ENCODE data around the gene PSTPIP2. TPM values are rescaled to one million over a fixed set of nuclear protein-coding genes. Genes with fewer than 3 reads are reported as not detected.

The PSTPIP2 gene
- total and polyA plus RNA-seq, 2 experiments from 2014 or later: 1.4 to 2.6 TPM

- TF ChIP-seq REST (IDR thresholded peaks at IDR 0.05; ENCODE audit: unreplicated experiment) (no peak), ZNF462 (CRISPR knock-in tag; IDR thresholded peaks at IDR 0.05) (no peak)
These were observed 80.3 kb downstream of the PSTPIP2 start (continued) for GRCh38 chr18:45991788-45992187.

- Mint-ChIP-seq H3K4me3 (no peak overlapping the region), H3K27ac (no peak overlapping the region)
- no peak for ATAC-seq
- TF ChIP-seq JUNB (IDR thresholded peaks at IDR 0.05; ENCODE audit: unreplicated experiment) (no peak), EZH2phosphoT487 (IDR thresholded peaks at IDR 0.05; ENCODE audit: unreplicated experiment) (no peak), ZNF331 (CRISPR knock-in tag; IDR thresholded peaks at IDR 0.05; ENCODE audit: low read depth) (no peak), CREB1 (CRISPR knock-in tag; IDR thresholded peaks at IDR 0.05; ENCODE audit: low read depth) (no peak), NANOG (IDR thresholded peaks at IDR 0.05; ENCODE audit: borderline replicate concordance) (no peak), ETS1 (IDR thresholded peaks at IDR 0.05) (no peak), CTCF (conservative IDR thresholded peaks at IDR 0.05; ENCODE audit: low read depth in 2 of 2) (no peak)
These were observed 87.4 kb downstream of the PSTPIP2 start for GRCh38 chr18:45984546-45985235.

More at GRCh38 chr18:45984546-45985235, 87.4 kb downstream of the PSTPIP2 start:
- no peaks in the 10 kb centered on the region for H3K36me3 Mint-ChIP-seq (ENCODE audit: low read depth)
- Histone ChIP-seq H3K79me2 (replicated peaks; ENCODE audit: insufficient read depth) (no peaks in the 10 kb centered on the region), H3K4me3 (no peak overlapping the region), H4K20me1 (replicated peaks; ENCODE audit: insufficient read depth) (no peaks in the 10 kb centered on the region), H3K9me2 (ENCODE audit: insufficient read depth) (no peaks in the 10 kb centered on the region), H3K36me3 (ENCODE audit: insufficient read depth) (no peaks in the 10 kb centered on the region), H3K4me2 (no peak overlapping the region), H2AFZ (no peak overlapping the region), H3K27ac (ENCODE audit: low read depth) (no peak overlapping the region), H3K4me1 (ENCODE audit: insufficient read depth) (no peaks in the 10 kb centered on the region), H3K27me3 (ENCODE audit: insufficient read depth) (no peaks in the 10 kb centered on the region), H3F3A (replicated peaks; ENCODE audit: low read depth) (no peaks in the 10 kb centered on the region)
- no peak for DNase-seq (ENCODE audit: low spot score)
- H3K9me3 Mint-ChIP-seq: no peaks in the 10 kb centered on the region
- peaks cover 4% of the 10 kb centered on the region; the same call in 1 of the 3 replicates for H3K4me1 Mint-ChIP-seq
- H3K27me3 Mint-ChIP-seq (ENCODE audit: insufficient read depth, low read depth, poor library complexity): peaks cover 3% of the 10 kb centered on the region
